DND-41 (cell line): ENCODE data around the gene CPT1A.

Experiments
- EZH2 ChIP-seq: IDR thresholded peaks from 3 replicates; pipeline ENCODE4 v1.6.1; 2012; ENCODE audit warnings: borderline replicate concordance, low read depth, mild to moderate bottlenecking, moderate library complexity, low read length, inconsistent platforms; ENCODE audit not compliant: severe bottlenecking
- TF ChIP-seq, protein P1 (sequence below): IDR thresholded peaks from 2 replicates; pipeline ENCODE4 v1.5.1; 2012; ENCODE audit warnings: borderline replicate concordance, low read length, moderate library complexity, mild to moderate bottlenecking; ENCODE audit not compliant: poor library complexity, severe bottlenecking; ENCODE audit errors: extremely low read depth

DNA sequence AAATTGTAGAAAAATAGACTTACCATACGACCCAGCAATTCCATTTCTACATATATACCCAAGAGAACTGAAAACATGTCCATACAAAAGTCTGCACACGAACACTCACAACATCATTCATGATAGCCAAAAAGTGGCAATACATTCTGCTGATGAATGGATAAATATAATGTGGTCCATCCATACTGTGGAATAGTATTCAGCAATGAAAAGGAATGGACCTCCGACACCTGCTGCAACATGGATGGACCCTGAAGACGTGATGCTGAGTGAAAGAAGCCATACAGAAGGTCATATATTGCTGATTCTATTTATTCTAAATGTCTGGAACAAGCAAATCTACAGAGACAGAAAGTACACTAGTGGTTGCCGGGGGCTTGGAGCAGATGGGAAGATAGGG, 19.2 kb downstream of the CPT1A start:
- TF ChIP-seq, protein P1, sequence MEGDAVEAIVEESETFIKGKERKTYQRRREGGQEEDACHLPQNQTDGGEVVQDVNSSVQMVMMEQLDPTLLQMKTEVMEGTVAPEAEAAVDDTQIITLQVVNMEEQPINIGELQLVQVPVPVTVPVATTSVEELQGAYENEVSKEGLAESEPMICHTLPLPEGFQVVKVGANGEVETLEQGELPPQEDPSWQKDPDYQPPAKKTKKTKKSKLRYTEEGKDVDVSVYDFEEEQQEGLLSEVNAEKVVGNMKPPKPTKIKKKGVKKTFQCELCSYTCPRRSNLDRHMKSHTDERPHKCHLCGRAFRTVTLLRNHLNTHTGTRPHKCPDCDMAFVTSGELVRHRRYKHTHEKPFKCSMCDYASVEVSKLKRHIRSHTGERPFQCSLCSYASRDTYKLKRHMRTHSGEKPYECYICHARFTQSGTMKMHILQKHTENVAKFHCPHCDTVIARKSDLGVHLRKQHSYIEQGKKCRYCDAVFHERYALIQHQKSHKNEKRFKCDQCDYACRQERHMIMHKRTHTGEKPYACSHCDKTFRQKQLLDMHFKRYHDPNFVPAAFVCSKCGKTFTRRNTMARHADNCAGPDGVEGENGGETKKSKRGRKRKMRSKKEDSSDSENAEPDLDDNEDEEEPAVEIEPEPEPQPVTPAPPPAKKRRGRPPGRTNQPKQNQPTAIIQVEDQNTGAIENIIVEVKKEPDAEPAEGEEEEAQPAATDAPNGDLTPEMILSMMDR: no peak
- TF ChIP-seq EZH2: no peak
